RWPE1 (cell line): ENCODE measurements around the gene WASF3.

Source experiments
- CTCF ChIA-PET: fragments of 350-600 bp; sonication (Branson Sonifier 250); formaldehyde crosslinking; extraction: SDS; loops from one replicate; lab custom pipeline; 2021; lab: Yijun Ruan, JAX
- POLR2A ChIA-PET: fragments of 400-600 bp; formaldehyde crosslinking; extraction: SDS; loops from one replicate; lab custom pipeline; 2020; ENCODE audit warnings: antibody characterized with exemption; ENCODE audit not compliant: low non-redundant PET; lab: Yijun Ruan, JAX
- DNase-seq: peaks from one replicate; pipeline ENCODE4 v3.0.0; 2012; ENCODE audit warnings: low spot score
- H3K27ac ChIP-seq: fragments of 450-650 bp; 2 replicates; pipeline ENCODE4 v1.5.1; 2017
- CTCF ChIP-seq: fragments of 450-650 bp; conservative IDR thresholded peaks from 2 replicates; pipeline ENCODE4 v1.5.1; 2017; ENCODE audit warnings: low read depth, mild to moderate bottlenecking

WASF3 gene

GRCh38 chr13:26726684-26727083 is 169.2 kb downstream of the WASF3 start:
- no peak overlapping the region for H3K27ac ChIP-seq
- CTCF ChIA-PET, result no interaction called here
- POLR2A ChIA-PET, result no interaction called here
- no peak for DNase-seq
- TF ChIP-seq CTCF, result no peak

- TF ChIP-seq CTCF, result no peak
- no peak overlapping the region for H3K27ac ChIP-seq
- ChIA-PET POLR2A (no interaction called here), CTCF (no interaction called here)
- no peak for DNase-seq
These were observed 169.6 kb downstream of the WASF3 start for GRCh38 chr13:26727122-26727521.

GRCh38 chr13:26727633-26728032 is 170.2 kb downstream of the WASF3 start:
- ChIA-PET CTCF (no interaction called here), POLR2A (no interaction called here)
- DNase-seq, result peak; percentile 7
- no peak for TF ChIP-seq CTCF
- no peak overlapping the region for H3K27ac ChIP-seq

- CTCF ChIA-PET, result no interaction called here
- POLR2A ChIA-PET, result no interaction called here
- no peak for DNase-seq
- no peak for TF ChIP-seq CTCF
- H3K27ac ChIP-seq, result no peak overlapping the region
These were observed 178.2 kb downstream of the WASF3 start for GRCh38 chr13:26735677-26736076.
